ENCODE data around the gene RBM8A. TPM values are rescaled to one million over a fixed set of nuclear protein-coding genes. Genes with fewer than 3 reads are reported as not detected.
"Not testable (repeated sequence)": the region's sequence is repeated elsewhere in the genome, so short reads cannot be mapped to it uniquely, and the experiment has no call there.

Gene RBM8A
- total RNA-seq, 4 donors from 2014 or later: 75.7 to 135 (median 117) TPM

GRCh38 chr1:145927916-145928643, 796 bp upstream of the RBM8A start:
- Histone ChIP-seq H3K36me3 (peaks cover 0 to 47% of the 10 kb centered on the region in 2 donors), H3K27me3 (no peaks in the 10 kb centered on the region), H3K4me1 (peaks cover 3 to 24% (median 8%) of the 10 kb centered on the region in 3 donors), H3K4me3 (peak overlapping the region; percentile 64 to 77), H3K9me3 (no peaks in the 10 kb centered on the region), H3K27ac (peak overlapping the region; percentile 88 to 98 (median 90))
- 72 to 75% methylated on average over 7 to 13 of the region's 20 CpGs for WGBS, 2 donors (ENCODE audit: low coverage in 1 of 2)
- TF ChIP-seq CTCF (IDR thresholded peaks at IDR 0.05) (no peak), POLR2AphosphoS5 (IDR thresholded peaks at IDR 0.05) (no peak), EP300 (IDR thresholded peaks at IDR 0.05) (no peak), POLR2A (IDR thresholded peaks at IDR 0.05) (no peak)
- no peak for ATAC-seq

GRCh38 chr1:145926686-145927062, 610 bp downstream of the RBM8A start:
- Histone ChIP-seq H3K27me3 (no peaks in the 10 kb centered on the region), H3K4me1 (peaks cover 3 to 24% (median 8%) of the 10 kb centered on the region in 3 donors), H3K36me3 (peaks cover 0 to 42% of the 10 kb centered on the region in 2 donors), H3K4me3 (peak overlapping the region; percentile 64 to 77), H3K27ac (peak overlapping the region; percentile 88 to 98 (median 90)), H3K9me3 (no peaks in the 10 kb centered on the region)
- TF ChIP-seq CTCF (IDR thresholded peaks at IDR 0.05): no peak
- no peak for TF ChIP-seq POLR2AphosphoS5 (IDR thresholded peaks at IDR 0.05)
- TF ChIP-seq EP300 (IDR thresholded peaks at IDR 0.05): no peak
- no peak for TF ChIP-seq POLR2A (IDR thresholded peaks at IDR 0.05)
- 5 to 8% methylated on average over 18 to 19 of the region's 19 CpGs for WGBS, 2 donors (ENCODE audit: low coverage in 1 of 2)
- ATAC-seq: no peak

- Histone ChIP-seq H3K36me3 (peaks cover 0 to 30% of the 10 kb centered on the region in 2 donors), H3K27ac (no peak overlapping the region), H3K9me3 (no peaks in the 10 kb centered on the region), H3K4me1 (peaks cover 7 to 37% (median 24%) of the 10 kb centered on the region in 3 donors), H3K27me3 (no peaks in the 10 kb centered on the region), H3K4me3 (no peak overlapping the region)
- TF ChIP-seq POLR2AphosphoS5 (IDR thresholded peaks at IDR 0.05): no peak
- no peak for TF ChIP-seq POLR2A (IDR thresholded peaks at IDR 0.05)
- TF ChIP-seq CTCF (IDR thresholded peaks at IDR 0.05): no peak
- TF ChIP-seq EP300 (IDR thresholded peaks at IDR 0.05): no peak
- 58 to 61% methylated on average over 2 of the region's 2 CpGs for WGBS, 2 donors (ENCODE audit: low coverage in 1 of 2)
- no peak for ATAC-seq
Observed at GRCh38 chr1:145922266-145922665, 5.0 kb downstream of the RBM8A start.

GRCh38 chr1:145920297-145920696, 7.0 kb downstream of the RBM8A start:
- Histone ChIP-seq H3K4me3 (peak overlapping the region in 1 of 2 donors; percentile 81), H3K36me3 (peaks cover 0 to 40% of the 10 kb centered on the region in 2 donors), H3K4me1 (peaks cover 3 to 35% (median 22%) of the 10 kb centered on the region in 3 donors)
- not testable (repeated sequence) for H3K27ac ChIP-seq, ATAC-seq, H3K9me3 ChIP-seq, H3K27me3 ChIP-seq
- WGBS, 2 donors (ENCODE audit: low coverage in 1 of 2): 88 to 95% methylated on average over 2 to 3 of the region's 4 CpGs

GRCh38 chr1:145918992-145919939, 8.0 kb downstream of the RBM8A start:
- peaks cover 3 to 35% (median 22%) of the 10 kb centered on the region in 3 donors for H3K4me1 ChIP-seq
- no peak for TF ChIP-seq POLR2AphosphoS5 (IDR thresholded peaks at IDR 0.05)
- TF ChIP-seq CTCF (IDR thresholded peaks at IDR 0.05): no peak
- no peak for TF ChIP-seq POLR2A (IDR thresholded peaks at IDR 0.05)
- TF ChIP-seq EP300 (IDR thresholded peaks at IDR 0.05): no peak
- peaks cover 0 to 50% of the 10 kb centered on the region in 2 donors for H3K36me3 ChIP-seq
- no peaks in the 10 kb centered on the region for H3K27me3 ChIP-seq
- H3K27ac ChIP-seq: peak overlapping the region; percentile 43 to 92 (median 87)
- peak overlapping the region; percentile 74 to 81 for H3K4me3 ChIP-seq
- no peaks in the 10 kb centered on the region for H3K9me3 ChIP-seq
- WGBS, 2 donors (ENCODE audit: low coverage in 1 of 2): 0 to 3% methylated on average over 6 to 9 of the region's 33 CpGs
- ATAC-seq: peak; percentile 9

Data from gastroesophageal sphincter (tissue), 4 donors.